SH-SY5Y (cell line): ENCODE results near the gene GTPBP4.

Experiments used
- GATA2 ChIP-seq: IDR thresholded peaks from 2 replicates; pipeline ENCODE4 v1.6.1; 2011; ENCODE audit warnings: mild to moderate bottlenecking, low read depth, low read length
- GATA3 ChIP-seq: IDR thresholded peaks from 2 replicates; pipeline ENCODE4 v1.6.1; 2011; ENCODE audit warnings: low read depth, mild to moderate bottlenecking, low read length, moderate library complexity

DNA sequence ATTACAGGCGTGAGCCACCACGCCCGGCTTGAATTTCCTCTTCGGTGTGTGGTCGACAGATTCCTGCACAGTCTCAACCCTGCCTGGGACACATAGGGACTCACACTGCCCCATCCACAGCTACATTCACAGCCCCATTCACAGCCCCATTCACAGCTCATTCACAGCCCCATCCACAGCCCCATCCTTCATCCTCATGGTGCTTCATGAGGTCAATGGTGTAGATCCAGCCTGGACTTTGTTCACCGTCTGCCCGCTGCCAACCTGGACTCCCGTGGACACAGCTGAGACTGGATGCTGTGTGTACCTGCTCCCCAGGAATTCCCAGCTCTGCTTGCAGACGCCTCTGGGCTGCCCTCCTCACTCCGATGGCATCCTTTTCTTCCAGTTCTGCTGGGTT lies 32.2 kb downstream of the GTPBP4 start:
- TF ChIP-seq GATA2 (no peak), GATA3 (no peak)
